Transverse colon (tissue), 4 donors: ENCODE measurements around the gene UBR3. TPM values are rescaled to one million over a fixed set of nuclear protein-coding genes. Genes with fewer than 3 reads are reported as not detected.

Experiments
- DNase-seq: peaks from one replicate; pipeline ENCODE4 v3.0.0-alpha.2; 2019
- H3K27ac ChIP-seq, 4 donors: fragments of 200-600 bp; sonication (generic); 2 replicates each; pipeline ENCODE4 v1.5.1; 2016 to 2018; ENCODE audit warnings: inconsistent platforms in 4 of 4
- H3K27me3 ChIP-seq: fragments of 200-600 bp; sonication (generic); 2 replicates; pipeline ENCODE4 v1.5.1; 2017; ENCODE audit warnings: inconsistent platforms
- H3K36me3 ChIP-seq, 4 donors: fragments of 200-600 bp; sonication (generic); 2 replicates each; pipeline ENCODE4 v1.5.1; 2017 to 2019; ENCODE audit warnings: inconsistent platforms in 4 of 4
- H3K4me1 ChIP-seq, 4 donors: fragments of 200-600 bp; sonication (generic); 2 replicates each; pipeline ENCODE4 v1.5.1; 2017 to 2020; ENCODE audit warnings: inconsistent platforms in 4 of 4
- H3K4me3 ChIP-seq, 4 donors: fragments of 200-600 bp; sonication (generic); 1 replicate in 1 of 4; 2 replicates in 3 of 4; pipeline versions ENCODE4 v1.5.1 to v1.6.1; 2017 to 2019; ENCODE audit warnings: inconsistent platforms in 4 of 4
- H3K9me3 ChIP-seq, 2 donors: fragments of 200-600 bp; sonication (generic); 2 replicates each; pipeline ENCODE4 v1.5.1; 2017 to 2019; ENCODE audit warnings: inconsistent platforms in 2 of 2
- CTCF ChIP-seq, 5 experiments: fragments of 200-600 bp in 3 of 5; fragments of 450-650 bp in 2 of 5; sonication (generic) in 3 of 5; IDR thresholded peaks; 1 replicate in 2 of 5; 2 replicates in 3 of 5; pipeline ENCODE4 v1.5.1; 2016 to 2017; ENCODE audit warnings: antibody characterized with exemption in 5 of 5, inconsistent platforms in 3 of 5, mild to moderate bottlenecking in 2 of 5, moderate library complexity in 1 of 5
- EP300 ChIP-seq: sonication (generic); formaldehyde crosslinking; IDR thresholded peaks from one replicate; pipeline ENCODE4 v1.6.1; 2017; ENCODE audit warnings: antibody characterized with exemption, low read depth
- POLR2A ChIP-seq: fragments of 450-650 bp; IDR thresholded peaks from one replicate; pipeline ENCODE4 v1.6.1; 2016; ENCODE audit warnings: antibody characterized with exemption, mild to moderate bottlenecking, moderate library complexity
- POLR2AphosphoS5 ChIP-seq, 3 donors: sonication (generic); formaldehyde crosslinking; IDR thresholded peaks; one replicate each; pipeline ENCODE4 v1.6.1; 2016; ENCODE audit warnings: antibody characterized with exemption in 3 of 3
- WGBS, 2 donors: methylation state at CpG; one replicate each; pipeline ENCODE4 v1.1.5; 2018; ENCODE audit warnings: low coverage in 1 of 2; 5-methylcytosine and 5-hydroxymethylcytosine counted together
- in situ Hi-C, 4 donors: fragments of 200-750 bp; cut with MboI; loops; one replicate each; pipeline versions ENCODE4 v1.15.0 to v1.15.1; 2017; ENCODE audit warnings: low sequenced_read_pairs in 3 of 4, low pct_ligation_motif_present in 1 of 4, low pct_unique_long_range_greater_than_20kb in 1 of 4
- intact Hi-C: fragments of 100-400 bp; cut with DNase I; formaldehyde crosslinking; loops from one replicate; pipeline ENCODE4 v1.15.1; 2023; ENCODE audit warnings: low total_unique reads
- total RNA-seq, 4 donors: library from RNA; depleted of rRNA; stranded (reverse); fragments of >200 nt; gene quantifications; one replicate each; pipeline ENCODE4 v1.1.0, GENCODE V29; 2016

Gene UBR3
- total RNA-seq, 4 donors from 2014 or later, result 45.2 to 79.0 (median 74.1) TPM

- in situ Hi-C loops, result no loop called here
- Histone ChIP-seq H3K4me3 (no peak overlapping the region), H3K9me3 (no peaks in the 10 kb centered on the region), H3K27me3 (no peaks in the 10 kb centered on the region), H3K4me1 (no peaks in the 10 kb centered on the region), H3K27ac (no peak overlapping the region), H3K36me3 (no peaks in the 10 kb centered on the region)
- 86 to 87% methylated on average over 1 to 3 of the region's 3 CpGs for WGBS, 2 donors
- TF ChIP-seq EP300 (no peak), POLR2AphosphoS5 (IDR thresholded peaks at IDR 0.05) (no peak), POLR2A (no peak), CTCF (IDR thresholded peaks at IDR 0.05) (no peak)
- no peak for DNase-seq
- intact Hi-C loops, result no loop called here
Observed at GRCh38 chr2:170091436-170091835, 264.2 kb downstream of the UBR3 start.

DNA sequence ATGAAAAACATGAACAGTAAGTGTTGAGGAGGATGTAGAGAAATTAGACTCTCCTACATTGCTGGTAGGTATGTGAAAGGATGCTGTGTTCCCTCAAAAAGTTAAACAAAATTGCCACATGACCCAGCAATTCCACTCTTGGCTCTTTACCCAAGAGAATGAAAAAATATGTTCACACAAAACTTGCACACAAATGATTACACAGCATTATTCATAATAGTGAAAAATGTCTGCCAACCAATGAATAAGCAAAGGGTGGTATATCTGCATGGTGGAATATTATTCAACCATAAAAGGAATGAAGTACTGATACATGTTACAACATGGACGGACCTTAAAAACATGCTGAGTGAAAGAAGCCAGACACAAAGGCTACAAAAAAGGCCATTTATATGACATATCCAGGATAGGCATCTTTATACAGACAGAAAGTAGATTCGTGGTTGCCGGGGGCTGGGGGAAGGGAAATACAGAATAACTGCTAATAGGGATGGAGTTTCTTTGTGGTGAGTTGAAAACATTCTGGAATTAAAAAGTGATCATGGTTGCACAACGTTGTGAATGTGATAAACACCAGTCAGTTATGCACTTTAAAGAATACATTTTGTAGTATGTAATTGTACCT, 265.3 kb downstream of the UBR3 start:
- DNase-seq, result no peak
- 72 to 75% methylated on average over 4 of the region's 4 CpGs for WGBS, 2 donors
- Histone ChIP-seq H3K36me3 (no peaks in the 10 kb centered on the region), H3K4me1 (no peaks in the 10 kb centered on the region), H3K9me3 (no peaks in the 10 kb centered on the region), H3K27ac (no peak overlapping the region), H3K27me3 (no peaks in the 10 kb centered on the region), H3K4me3 (no peak overlapping the region)
- in situ Hi-C loops, result no loop called here
- TF ChIP-seq EP300, result no peak
- no peak for TF ChIP-seq POLR2A
- no peak for TF ChIP-seq POLR2AphosphoS5 (IDR thresholded peaks at IDR 0.05)
- TF ChIP-seq CTCF (IDR thresholded peaks at IDR 0.05), result no peak
- intact Hi-C loops, result no loop called here

DNA sequence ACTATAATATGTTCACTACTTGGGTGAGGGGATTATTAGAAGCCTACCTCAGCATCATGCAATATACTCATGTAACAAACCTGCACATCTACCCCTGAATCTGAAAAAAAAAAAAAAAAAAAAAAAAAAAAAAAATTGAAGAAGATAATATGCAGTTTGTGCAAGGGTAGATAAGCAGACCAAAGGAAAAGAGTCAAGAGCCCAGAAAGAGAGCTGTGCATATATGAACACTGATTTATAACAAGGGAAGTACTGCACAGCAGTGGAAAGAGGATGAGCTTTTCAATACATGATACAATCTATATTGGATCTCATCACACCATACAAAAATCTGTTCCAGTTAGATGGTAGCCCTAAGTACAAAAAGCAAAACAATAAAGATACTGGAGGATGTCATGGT, 268.1 kb downstream of the UBR3 start:
- Histone ChIP-seq H3K9me3 (no peaks in the 10 kb centered on the region), H3K36me3 (no peaks in the 10 kb centered on the region), H3K4me1 (no peaks in the 10 kb centered on the region), H3K4me3 (no peak overlapping the region), H3K27me3 (no peaks in the 10 kb centered on the region), H3K27ac (no peak overlapping the region)
- no peak for TF ChIP-seq CTCF (IDR thresholded peaks at IDR 0.05)
- no peak for DNase-seq
- intact Hi-C loops (no loop called here), in situ Hi-C loops (no loop called here)

GRCh38 chr2:170098626-170099312, 271.5 kb downstream of the UBR3 start:
- Histone ChIP-seq H3K27me3 (no peaks in the 10 kb centered on the region), H3K9me3 (no peaks in the 10 kb centered on the region), H3K36me3 (no peaks in the 10 kb centered on the region), H3K4me1 (no peaks in the 10 kb centered on the region), H3K27ac (no peak overlapping the region), H3K4me3 (no peak overlapping the region)
- TF ChIP-seq POLR2A, result no peak
- no peak for TF ChIP-seq EP300
- no peak for TF ChIP-seq CTCF (IDR thresholded peaks at IDR 0.05)
- TF ChIP-seq POLR2AphosphoS5 (IDR thresholded peaks at IDR 0.05), result no peak
- WGBS, 2 donors, result 75 to 81% methylated on average over 4 of the region's 4 CpGs
- in situ Hi-C loops, result no loop called here
- intact Hi-C loops, result no loop called here
- no peak for DNase-seq
